ENCODE results near the gene SUN2.

Gene SUN2

GRCh38 chr22:38700789-38701628 is 54.8 kb downstream of the SUN2 start, which contains the start of gene JOSD1 (continued):
- TF ChIP-seq KLF1 (tag by site-specific recombination; IDR thresholded peaks at IDR 0.05) (peak; percentile 81), MZF1 (tag by site-specific recombination; IDR thresholded peaks at IDR 0.05; ENCODE audit: borderline replicate concordance) (peak; percentile 98), ZNF404 (tag by site-specific recombination; IDR thresholded peaks at IDR 0.05) (no peak), WT1 (tag by site-specific recombination; IDR thresholded peaks at IDR 0.05) (peak; percentile 59), ZNF341 (tag by site-specific recombination; IDR thresholded peaks at IDR 0.05; ENCODE audit: low read depth) (peak; percentile 79), PRDM6 (tag by site-specific recombination; IDR thresholded peaks at IDR 0.05) (0 out of 2 replicates have a peak, but pooled peaks have one; percentile 18), ZNF391 (tag by site-specific recombination; IDR thresholded peaks at IDR 0.05; ENCODE audit: borderline replicate concordance, low read depth) (peak; percentile 78), ZNF670 (tag by site-specific recombination; IDR thresholded peaks at IDR 0.05; ENCODE audit: low read depth) (no peak), ZNF274 (IDR thresholded peaks at IDR 0.05; ENCODE audit: low read length) (no peak), ZNF274 (tag by site-specific recombination; IDR thresholded peaks at IDR 0.05; ENCODE audit: borderline replicate concordance) (no peak), ZNF433 (tag by site-specific recombination; IDR thresholded peaks at IDR 0.05; ENCODE audit: low read depth) (no peak), EGR2 (tag by site-specific recombination; IDR thresholded peaks at IDR 0.05; ENCODE audit: low read depth) (peak; percentile 59; the same call in 1 of the 2 replicates), ZBTB20 (tag by site-specific recombination; IDR thresholded peaks at IDR 0.05) (peak; percentile 79), ZNF664 (tag by site-specific recombination; IDR thresholded peaks at IDR 0.05) (no peak), ZNF394 (tag by site-specific recombination; IDR thresholded peaks at IDR 0.05; ENCODE audit: borderline replicate concordance) (peak; percentile 94), ZNF202 (tag by site-specific recombination; IDR thresholded peaks at IDR 0.05; ENCODE audit: borderline replicate concordance) (no peak), HOXC10 (CRISPR knock-in tag; IDR thresholded peaks at IDR 0.05) (no peak), ZSCAN5A (tag by site-specific recombination; IDR thresholded peaks at IDR 0.05) (peak; percentile 78; the same call in 1 of the 2 replicates), ZNF239 (tag by site-specific recombination; IDR thresholded peaks at IDR 0.05) (no peak), ZNF610 (tag by site-specific recombination; IDR thresholded peaks at IDR 0.05; ENCODE audit: borderline replicate concordance) (peak; percentile 96), ZNF629 (tag by site-specific recombination; IDR thresholded peaks at IDR 0.05) (peak; percentile 100), ZNF626 (tag by site-specific recombination; IDR thresholded peaks at IDR 0.05) (peak; percentile 18; the same call in 1 of the 2 replicates)
- TF ChIP-seq, protein P1, sequence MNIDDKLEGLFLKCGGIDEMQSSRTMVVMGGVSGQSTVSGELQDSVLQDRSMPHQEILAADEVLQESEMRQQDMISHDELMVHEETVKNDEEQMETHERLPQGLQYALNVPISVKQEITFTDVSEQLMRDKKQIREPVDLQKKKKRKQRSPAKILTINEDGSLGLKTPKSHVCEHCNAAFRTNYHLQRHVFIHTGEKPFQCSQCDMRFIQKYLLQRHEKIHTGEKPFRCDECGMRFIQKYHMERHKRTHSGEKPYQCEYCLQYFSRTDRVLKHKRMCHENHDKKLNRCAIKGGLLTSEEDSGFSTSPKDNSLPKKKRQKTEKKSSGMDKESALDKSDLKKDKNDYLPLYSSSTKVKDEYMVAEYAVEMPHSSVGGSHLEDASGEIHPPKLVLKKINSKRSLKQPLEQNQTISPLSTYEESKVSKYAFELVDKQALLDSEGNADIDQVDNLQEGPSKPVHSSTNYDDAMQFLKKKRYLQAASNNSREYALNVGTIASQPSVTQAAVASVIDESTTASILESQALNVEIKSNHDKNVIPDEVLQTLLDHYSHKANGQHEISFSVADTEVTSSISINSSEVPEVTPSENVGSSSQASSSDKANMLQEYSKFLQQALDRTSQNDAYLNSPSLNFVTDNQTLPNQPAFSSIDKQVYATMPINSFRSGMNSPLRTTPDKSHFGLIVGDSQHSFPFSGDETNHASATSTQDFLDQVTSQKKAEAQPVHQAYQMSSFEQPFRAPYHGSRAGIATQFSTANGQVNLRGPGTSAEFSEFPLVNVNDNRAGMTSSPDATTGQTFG (tag by site-specific recombination; IDR thresholded peaks at IDR 0.05; ENCODE audit: borderline replicate concordance) = peak; percentile 56; the same call in 1 of the 2 replicates
- TF ChIP-seq, protein P2, sequence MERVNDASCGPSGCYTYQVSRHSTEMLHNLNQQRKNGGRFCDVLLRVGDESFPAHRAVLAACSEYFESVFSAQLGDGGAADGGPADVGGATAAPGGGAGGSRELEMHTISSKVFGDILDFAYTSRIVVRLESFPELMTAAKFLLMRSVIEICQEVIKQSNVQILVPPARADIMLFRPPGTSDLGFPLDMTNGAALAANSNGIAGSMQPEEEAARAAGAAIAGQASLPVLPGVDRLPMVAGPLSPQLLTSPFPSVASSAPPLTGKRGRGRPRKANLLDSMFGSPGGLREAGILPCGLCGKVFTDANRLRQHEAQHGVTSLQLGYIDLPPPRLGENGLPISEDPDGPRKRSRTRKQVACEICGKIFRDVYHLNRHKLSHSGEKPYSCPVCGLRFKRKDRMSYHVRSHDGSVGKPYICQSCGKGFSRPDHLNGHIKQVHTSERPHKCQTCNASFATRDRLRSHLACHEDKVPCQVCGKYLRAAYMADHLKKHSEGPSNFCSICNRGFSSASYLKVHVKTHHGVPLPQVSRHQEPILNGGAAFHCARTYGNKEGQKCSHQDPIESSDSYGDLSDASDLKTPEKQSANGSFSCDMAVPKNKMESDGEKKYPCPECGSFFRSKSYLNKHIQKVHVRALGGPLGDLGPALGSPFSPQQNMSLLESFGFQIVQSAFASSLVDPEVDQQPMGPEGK (tag by site-specific recombination; IDR thresholded peaks at IDR 0.05) = peak; percentile 90
- TF ChIP-seq, protein P3, sequence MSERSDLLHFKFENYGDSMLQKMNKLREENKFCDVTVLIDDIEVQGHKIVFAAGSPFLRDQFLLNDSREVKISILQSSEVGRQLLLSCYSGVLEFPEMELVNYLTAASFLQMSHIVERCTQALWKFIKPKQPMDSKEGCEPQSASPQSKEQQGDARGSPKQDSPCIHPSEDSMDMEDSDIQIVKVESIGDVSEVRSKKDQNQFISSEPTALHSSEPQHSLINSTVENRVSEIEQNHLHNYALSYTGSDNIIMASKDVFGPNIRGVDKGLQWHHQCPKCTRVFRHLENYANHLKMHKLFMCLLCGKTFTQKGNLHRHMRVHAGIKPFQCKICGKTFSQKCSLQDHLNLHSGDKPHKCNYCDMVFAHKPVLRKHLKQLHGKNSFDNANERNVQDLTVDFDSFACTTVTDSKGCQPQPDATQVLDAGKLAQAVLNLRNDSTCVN (tag by site-specific recombination; optimal IDR thresholded peaks at IDR 0.05) = peak; percentile 69
- TF ChIP-seq, protein P4, sequence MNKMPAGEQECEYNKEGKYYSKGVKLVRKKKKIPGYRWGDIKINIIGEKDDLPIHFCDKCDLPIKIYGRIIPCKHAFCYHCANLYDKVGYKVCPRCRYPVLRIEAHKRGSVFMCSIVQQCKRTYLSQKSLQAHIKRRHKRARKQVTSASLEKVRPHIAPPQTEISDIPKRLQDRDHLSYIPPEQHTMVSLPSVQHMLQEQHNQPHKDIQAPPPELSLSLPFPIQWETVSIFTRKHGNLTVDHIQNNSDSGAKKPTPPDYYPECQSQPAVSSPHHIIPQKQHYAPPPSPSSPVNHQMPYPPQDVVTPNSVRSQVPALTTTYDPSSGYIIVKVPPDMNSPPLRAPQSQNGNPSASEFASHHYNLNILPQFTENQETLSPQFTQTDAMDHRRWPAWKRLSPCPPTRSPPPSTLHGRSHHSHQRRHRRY (tag by site-specific recombination; IDR thresholded peaks at IDR 0.05) = no peak
- TF ChIP-seq, protein P5, sequence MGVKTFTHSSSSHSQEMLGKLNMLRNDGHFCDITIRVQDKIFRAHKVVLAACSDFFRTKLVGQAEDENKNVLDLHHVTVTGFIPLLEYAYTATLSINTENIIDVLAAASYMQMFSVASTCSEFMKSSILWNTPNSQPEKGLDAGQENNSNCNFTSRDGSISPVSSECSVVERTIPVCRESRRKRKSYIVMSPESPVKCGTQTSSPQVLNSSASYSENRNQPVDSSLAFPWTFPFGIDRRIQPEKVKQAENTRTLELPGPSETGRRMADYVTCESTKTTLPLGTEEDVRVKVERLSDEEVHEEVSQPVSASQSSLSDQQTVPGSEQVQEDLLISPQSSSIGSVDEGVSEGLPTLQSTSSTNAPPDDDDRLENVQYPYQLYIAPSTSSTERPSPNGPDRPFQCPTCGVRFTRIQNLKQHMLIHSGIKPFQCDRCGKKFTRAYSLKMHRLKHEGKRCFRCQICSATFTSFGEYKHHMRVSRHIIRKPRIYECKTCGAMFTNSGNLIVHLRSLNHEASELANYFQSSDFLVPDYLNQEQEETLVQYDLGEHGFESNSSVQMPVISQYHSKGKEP (tag by site-specific recombination; IDR thresholded peaks at IDR 0.05) = peak; percentile 46

Measured in HEK293 (cell line).